HepG2 (cell line): ENCODE results near the gene TMEM167A. TPM values are rescaled to one million over a fixed set of nuclear protein-coding genes. Genes with fewer than 3 reads are reported as not detected.

ENCODE experiments used
- ATAC-seq: fragments of 200-7000 bp; cut with Tn5 transposase; 3 replicates; pipeline ENCODE4 v1.9.1; 2020; ENCODE audit warnings: mild to moderate bottlenecking, moderate library complexity
- BruUV-seq: library from RNA; stranded (reverse); fragments of 400-500 nt; replicated peaks from 2 replicates; lab custom pipeline; 2021; lab: Mats Ljungman, UMichigan
- CTCF ChIA-PET: fragments of 300-600 bp; formaldehyde crosslinking; extraction: SDS; loops from one replicate; lab custom pipeline; 2021; ENCODE audit warnings: low total read pairs, inconsistent platforms, low intra/inter-chr PET ratio; lab: Yijun Ruan, JAX
- POLR2A ChIA-PET: fragments of 350-600 bp; sonication (Branson Sonifier 250); formaldehyde crosslinking; loops from one replicate; lab custom pipeline; 2020; ENCODE audit warnings: antibody characterized with exemption, inconsistent platforms; lab: Yijun Ruan, JAX
- DNase-seq: peaks from one replicate; pipeline ENCODE4 v3.0.0-alpha.2; 2015; ENCODE audit warnings: low spot score
- FAIRE-seq: peaks from 3 replicates; lab custom pipeline; 2011; peaks lifted over from hg19 to GRCh38; lab: Jason Lieb, UNC
- H2AFZ ChIP-seq: one replicate; pipeline ENCODE4 v1.6.1; 2011; ENCODE audit warnings: low read length, inconsistent platforms
- H3K27ac ChIP-seq: fragments of 300-600 bp; 3 replicates; pipeline ENCODE4 v1.8.0; 2011; ENCODE audit warnings: mixed run types, mild to moderate bottlenecking, mixed read lengths, low read length, inconsistent platforms; ENCODE audit not compliant: insufficient read depth; ENCODE audit errors: extremely low read length
- H3K27me3 ChIP-seq, 2 experiments: fragments of 200-600 bp in 1 of 2; 2 replicates in 1 of 2; 3 replicates in 1 of 2; pipeline versions ENCODE4 v1.6.0 to v1.8.0; 2011; ENCODE audit warnings: low read length in 2 of 2, mild to moderate bottlenecking in 2 of 2, moderate library complexity in 2 of 2, inconsistent platforms in 1 of 2; ENCODE audit not compliant: insufficient read depth in 2 of 2, control insufficient read depth in 1 of 2
- H3K36me3 ChIP-seq, 2 experiments: fragments of 200-600 bp in 1 of 2; replicated peaks in 1 of 2; 2 replicates in 1 of 2; 3 replicates in 1 of 2; pipeline versions ENCODE4 v1.5.1 to v1.8.0; 2011; ENCODE audit warnings: low read length in 2 of 2, inconsistent platforms in 1 of 2; ENCODE audit not compliant: insufficient read depth in 2 of 2, control insufficient read depth in 1 of 2
- H3K4me1 ChIP-seq: 2 replicates; pipeline ENCODE4 v1.5.1; 2012; ENCODE audit warnings: low read length, inconsistent platforms; ENCODE audit not compliant: insufficient read depth
- H3K4me2 ChIP-seq: 2 replicates; pipeline ENCODE4 v1.6.0; 2011; ENCODE audit warnings: low read depth, low read length, inconsistent platforms
- H3K4me3 ChIP-seq, 3 experiments: fragments of 200-600 bp in 1 of 3; sonication (generic), shearing (Covaris generic) in 1 of 3; replicated peaks in 1 of 3; 2 replicates each; pipeline ENCODE4 v1.5.1; 2011 to 2016; ENCODE audit warnings: low read length in 3 of 3, inconsistent platforms in 2 of 3, low read depth in 2 of 3, mild to moderate bottlenecking in 2 of 3, control low read depth in 1 of 3, mixed read lengths in 1 of 3; ENCODE audit not compliant: insufficient read depth in 1 of 3
- H3K79me2 ChIP-seq: one replicate; pipeline ENCODE4 v1.6.1; 2011; ENCODE audit warnings: low read length, inconsistent platforms; ENCODE audit not compliant: insufficient read depth
- H3K9ac ChIP-seq: 2 replicates; pipeline ENCODE4 v1.6.0; 2011; ENCODE audit warnings: mild to moderate bottlenecking, low read depth, low read length, inconsistent platforms; ENCODE audit not compliant: insufficient read depth
- H3K9me3 ChIP-seq: 2 replicates; pipeline ENCODE4 v1.5.1; 2012; ENCODE audit warnings: mild to moderate bottlenecking, low read length
- H4K20me1 ChIP-seq: 2 replicates; pipeline ENCODE4 v1.6.0; 2011; ENCODE audit warnings: inconsistent platforms, mild to moderate bottlenecking, low read length, moderate library complexity; ENCODE audit not compliant: insufficient read depth
- ERF ChIP-seq: IDR thresholded peaks from 2 replicates; pipeline ENCODE4 v1.6.1; 2018; ENCODE audit warnings: missing biosample characterization, missing genetic modification reagents
- HNRNPLL ChIP-seq: fragments of 200-400 bp; formaldehyde crosslinking; IDR thresholded peaks from 2 replicates; pipeline ENCODE4 v1.6.1; 2017; ENCODE audit warnings: mild to moderate bottlenecking, low read depth, low read length; ENCODE audit not compliant: poor library complexity, severe bottlenecking
- HOXD1 ChIP-seq: sonication (generic); formaldehyde crosslinking; IDR thresholded peaks from 2 replicates; pipeline ENCODE4 v1.5.0; 2020; ENCODE audit warnings: missing genetic modification reagents
- ISL2 ChIP-seq: sonication (generic); formaldehyde crosslinking; IDR thresholded peaks from 2 replicates; pipeline ENCODE4 v1.5.0; 2020; ENCODE audit warnings: missing genetic modification reagents
- MAZ ChIP-seq, 2 experiments: sonication (generic) in 1 of 2; formaldehyde crosslinking in 1 of 2; IDR thresholded peaks; 2 replicates each; pipeline versions ENCODE4 v1.5.0 to v1.6.1; 2012 to 2020; ENCODE audit warnings: low read depth in 2 of 2, mild to moderate bottlenecking in 2 of 2, borderline replicate concordance in 1 of 2, improper control_type of control experiment in 1 of 2, low read length in 1 of 2, missing genetic modification reagents in 1 of 2, moderate library complexity in 1 of 2
- NFE2L2 ChIP-seq: fragments of 150-350 bp; IDR thresholded peaks from 2 replicates; pipeline ENCODE4 v1.6.1; 2014; ENCODE audit warnings: low read length
- RBAK ChIP-seq: sonication (generic); formaldehyde crosslinking; IDR thresholded peaks from 2 replicates; pipeline ENCODE4 v1.5.1; 2020; ENCODE audit warnings: mild to moderate bottlenecking, missing genetic modification reagents
- RFX3 ChIP-seq: IDR thresholded peaks from 2 replicates; pipeline ENCODE4 v1.6.1; 2016; ENCODE audit warnings: missing biosample characterization, missing genetic modification reagents
- TBX2 ChIP-seq: sonication (generic); formaldehyde crosslinking; IDR thresholded peaks from 2 replicates; pipeline ENCODE4 v1.5.0; 2020; ENCODE audit warnings: missing genetic modification reagents, mild to moderate bottlenecking, borderline replicate concordance
- ZNF530 ChIP-seq: sonication (generic); formaldehyde crosslinking; IDR thresholded peaks from 2 replicates; pipeline ENCODE4 v1.5.0; 2020; ENCODE audit warnings: low read depth, mild to moderate bottlenecking, missing genetic modification reagents
- ZNF644 ChIP-seq: IDR thresholded peaks from 2 replicates; pipeline ENCODE4 v1.6.1; 2016; ENCODE audit warnings: low read depth
- ZNF749 ChIP-seq: sonication (generic); formaldehyde crosslinking; IDR thresholded peaks from 2 replicates; pipeline ENCODE4 v1.8.0; 2022; ENCODE audit warnings: mild to moderate bottlenecking, missing genetic modification reagents, moderate library complexity, borderline replicate concordance
- WGBS: methylation state at CpG from one replicate; pipeline ENCODE4 v1.1.6; 2017; ENCODE audit warnings: low lambda C conversion rate; 5-methylcytosine and 5-hydroxymethylcytosine counted together
- in situ Hi-C: cut with HindIII; loops from 2 replicates; pipeline ENCODE4 v1.10.0; 2017; ENCODE audit warnings: low pct_unique_long_range_greater_than_20kb; ENCODE audit not compliant: extremely low pct_ligation_motif_present
- intact Hi-C: fragments of 100-400 bp; cut with micrococcal nuclease; formaldehyde crosslinking; loops from one replicate; pipeline ENCODE4 v1.10.0; 2022; ENCODE audit not compliant: unreplicated experiment
- polyA plus RNA-seq, 8 experiments: library from polyadenylated mRNA; depleted of rRNA in 3 of 8; stranded (reverse) in 7 of 8; unstranded in 1 of 8; fragments of >200 nt; fragmentation: Illumina TruSeq in 4 of 8; extraction: Trizol in 4 of 8; gene quantifications; 2 replicates each; pipeline versions ENCODE4 v1.2.1 to v1.2.3, GENCODE V29; 2011 to 2016; ENCODE audit warnings: low read depth in 4 of 8, missing spikeins in 1 of 8, mixed read lengths in 1 of 8; ENCODE audit not compliant: insufficient read depth in 1 of 8
- total RNA-seq, 5 experiments: library from RNA; depleted of rRNA; stranded (reverse); fragments of >200 nt; fragmentation: Illumina TruSeq; extraction: Trizol; gene quantifications; 2 replicates each; pipeline ENCODE4 v1.2.3, GENCODE V29; 2016; ENCODE audit warnings: low read depth in 1 of 5
- TF ChIP-seq, protein P1 (sequence below): sonication (generic); formaldehyde crosslinking; IDR thresholded peaks from 2 replicates; pipeline ENCODE4 v1.5.1; 2020; ENCODE audit warnings: missing genetic modification reagents, mild to moderate bottlenecking, borderline replicate concordance
- TF ChIP-seq, protein P2 (sequence below): sonication (generic); formaldehyde crosslinking; IDR thresholded peaks from 2 replicates; pipeline ENCODE4 v1.4.0; 2020; ENCODE audit warnings: missing genetic modification reagents; ENCODE audit errors: not compliant biosample characterization
- TF ChIP-seq, protein P3 (sequence below): IDR thresholded peaks from 2 replicates; pipeline ENCODE4 v1.6.1; 2016; ENCODE audit warnings: low read depth, borderline replicate concordance
- TF ChIP-seq, protein P4 (sequence below): sonication (generic); formaldehyde crosslinking; IDR thresholded peaks from 2 replicates; pipeline ENCODE4 v1.4.0; 2020; ENCODE audit warnings: mild to moderate bottlenecking, missing genetic modification reagents

The TMEM167A gene
- total and polyA plus RNA-seq, 2 of the 13 experiments (the other 11 are each of a cell fraction or from before 2014, with no cell fraction given), result 47.0 to 78.7 TPM

DNA sequence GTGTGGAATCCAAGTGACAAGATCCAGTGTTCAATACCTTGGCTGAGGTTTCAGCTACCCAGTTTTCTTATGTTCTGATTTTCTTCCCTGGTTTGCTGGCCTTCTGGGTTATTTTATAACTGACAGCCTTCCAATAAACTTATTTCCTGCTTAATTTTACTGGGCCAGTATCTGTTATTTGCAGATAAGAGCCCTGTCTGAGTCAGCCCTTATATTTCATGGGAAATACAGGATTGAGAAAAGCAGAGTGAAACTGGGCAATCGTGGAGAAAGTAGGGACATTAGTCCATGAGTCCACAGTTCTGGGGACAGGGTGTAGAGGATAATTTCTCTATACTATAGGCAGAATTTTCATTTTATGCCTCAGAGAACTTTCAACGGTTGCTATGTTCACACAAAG, 32.3 kb downstream of the TMEM167A start:
- H3K4me3 ChIP-seq, result no peak overlapping the region
- H3K9me3 ChIP-seq, result no peaks in the 10 kb centered on the region
- intact Hi-C loops, result no loop called here
- H3K9ac ChIP-seq, result no peak overlapping the region
- no peaks in the 10 kb centered on the region for H4K20me1 ChIP-seq
- no peaks in the 10 kb centered on the region for H3K27me3 ChIP-seq
- FAIRE-seq (no peak), DNase-seq (no peak), ATAC-seq (no peak)
- BruUV-seq, result no TSS peak
- no peaks in the 10 kb centered on the region for H3K36me3 ChIP-seq
- H3K4me1 ChIP-seq, result peaks cover 14% of the 10 kb centered on the region
- no peak for TF ChIP-seq ZNF749 (CRISPR knock-in tag)
- no peak for TF ChIP-seq TBX2 (CRISPR knock-in tag)
- TF ChIP-seq, protein P1, sequence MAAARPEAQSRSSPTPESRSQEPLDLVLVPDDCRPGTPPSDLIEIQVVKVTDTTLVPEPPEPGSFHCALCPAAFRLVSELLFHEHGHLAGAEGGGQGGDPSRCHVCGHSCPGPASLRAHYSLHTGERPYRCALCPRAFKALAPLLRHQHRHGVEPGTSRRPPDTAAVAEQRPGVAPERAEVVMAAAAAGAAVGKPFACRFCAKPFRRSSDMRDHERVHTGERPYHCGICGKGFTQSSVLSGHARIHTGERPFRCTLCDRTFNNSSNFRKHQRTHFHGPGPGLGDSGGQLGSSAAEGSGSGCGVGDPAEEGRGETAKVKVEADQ (CRISPR knock-in tag), result no peak
- TF ChIP-seq ZNF644, result no peak
- no peak for TF ChIP-seq RFX3 (CRISPR knock-in tag)
- TF ChIP-seq NFE2L2, result no peak
- TF ChIP-seq HNRNPLL, result no peak
- TF ChIP-seq ZNF530 (CRISPR knock-in tag), result no peak
- TF ChIP-seq MAZ (IDR thresholded peaks at IDR 0.05; ENCODE audit: borderline replicate concordance, low read depth, low read length), result no peak
- TF ChIP-seq MAZ (CRISPR knock-in tag; IDR thresholded peaks at IDR 0.05; ENCODE audit: low read depth), result no peak
- TF ChIP-seq, protein P2, sequence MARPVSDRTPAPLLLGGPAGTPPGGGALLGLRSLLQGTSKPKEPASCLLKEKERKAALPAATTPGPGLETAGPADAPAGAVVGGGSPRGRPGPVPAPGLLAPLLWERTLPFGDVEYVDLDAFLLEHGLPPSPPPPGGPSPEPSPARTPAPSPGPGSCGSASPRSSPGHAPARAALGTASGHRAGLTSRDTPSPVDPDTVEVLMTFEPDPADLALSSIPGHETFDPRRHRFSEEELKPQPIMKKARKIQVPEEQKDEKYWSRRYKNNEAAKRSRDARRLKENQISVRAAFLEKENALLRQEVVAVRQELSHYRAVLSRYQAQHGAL (CRISPR knock-in tag), result no peak
- no peak for TF ChIP-seq RBAK (CRISPR knock-in tag)
- no peak for TF ChIP-seq ERF (CRISPR knock-in tag)
- TF ChIP-seq, protein P3, sequence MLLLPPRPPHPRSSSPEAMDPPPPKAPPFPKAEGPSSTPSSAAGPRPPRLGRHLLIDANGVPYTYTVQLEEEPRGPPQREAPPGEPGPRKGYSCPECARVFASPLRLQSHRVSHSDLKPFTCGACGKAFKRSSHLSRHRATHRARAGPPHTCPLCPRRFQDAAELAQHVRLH, result no peak
- TF ChIP-seq ISL2 (CRISPR knock-in tag), result no peak
- TF ChIP-seq HOXD1 (CRISPR knock-in tag), result no peak
- TF ChIP-seq, protein P4, sequence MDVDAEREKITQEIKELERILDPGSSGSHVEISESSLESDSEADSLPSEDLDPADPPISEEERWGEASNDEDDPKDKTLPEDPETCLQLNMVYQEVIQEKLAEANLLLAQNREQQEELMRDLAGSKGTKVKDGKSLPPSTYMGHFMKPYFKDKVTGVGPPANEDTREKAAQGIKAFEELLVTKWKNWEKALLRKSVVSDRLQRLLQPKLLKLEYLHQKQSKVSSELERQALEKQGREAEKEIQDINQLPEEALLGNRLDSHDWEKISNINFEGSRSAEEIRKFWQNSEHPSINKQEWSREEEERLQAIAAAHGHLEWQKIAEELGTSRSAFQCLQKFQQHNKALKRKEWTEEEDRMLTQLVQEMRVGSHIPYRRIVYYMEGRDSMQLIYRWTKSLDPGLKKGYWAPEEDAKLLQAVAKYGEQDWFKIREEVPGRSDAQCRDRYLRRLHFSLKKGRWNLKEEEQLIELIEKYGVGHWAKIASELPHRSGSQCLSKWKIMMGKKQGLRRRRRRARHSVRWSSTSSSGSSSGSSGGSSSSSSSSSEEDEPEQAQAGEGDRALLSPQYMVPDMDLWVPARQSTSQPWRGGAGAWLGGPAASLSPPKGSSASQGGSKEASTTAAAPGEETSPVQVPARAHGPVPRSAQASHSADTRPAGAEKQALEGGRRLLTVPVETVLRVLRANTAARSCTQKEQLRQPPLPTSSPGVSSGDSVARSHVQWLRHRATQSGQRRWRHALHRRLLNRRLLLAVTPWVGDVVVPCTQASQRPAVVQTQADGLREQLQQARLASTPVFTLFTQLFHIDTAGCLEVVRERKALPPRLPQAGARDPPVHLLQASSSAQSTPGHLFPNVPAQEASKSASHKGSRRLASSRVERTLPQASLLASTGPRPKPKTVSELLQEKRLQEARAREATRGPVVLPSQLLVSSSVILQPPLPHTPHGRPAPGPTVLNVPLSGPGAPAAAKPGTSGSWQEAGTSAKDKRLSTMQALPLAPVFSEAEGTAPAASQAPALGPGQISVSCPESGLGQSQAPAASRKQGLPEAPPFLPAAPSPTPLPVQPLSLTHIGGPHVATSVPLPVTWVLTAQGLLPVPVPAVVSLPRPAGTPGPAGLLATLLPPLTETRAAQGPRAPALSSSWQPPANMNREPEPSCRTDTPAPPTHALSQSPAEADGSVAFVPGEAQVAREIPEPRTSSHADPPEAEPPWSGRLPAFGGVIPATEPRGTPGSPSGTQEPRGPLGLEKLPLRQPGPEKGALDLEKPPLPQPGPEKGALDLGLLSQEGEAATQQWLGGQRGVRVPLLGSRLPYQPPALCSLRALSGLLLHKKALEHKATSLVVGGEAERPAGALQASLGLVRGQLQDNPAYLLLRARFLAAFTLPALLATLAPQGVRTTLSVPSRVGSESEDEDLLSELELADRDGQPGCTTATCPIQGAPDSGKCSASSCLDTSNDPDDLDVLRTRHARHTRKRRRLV (CRISPR knock-in tag), result no peak
- no peak overlapping the region for H2AFZ ChIP-seq
- in situ Hi-C loops, result no loop called here
- H3K4me2 ChIP-seq, result no peak overlapping the region
- ChIA-PET POLR2A (no interaction called here), CTCF (no interaction called here)
- H3K27ac ChIP-seq, result no peak overlapping the region
- no peaks in the 10 kb centered on the region for H3K79me2 ChIP-seq
- WGBS, result 82% methylated on average over 2 of the region's 2 CpGs
